Fibroblast of the aortic adventitia (primary cell): ENCODE results near the gene POU5F1. TPM values are rescaled to one million over a fixed set of nuclear protein-coding genes. Genes with fewer than 3 reads are reported as not detected.
A peak's percentile ranks its signal among the peaks of the same experiment; 100 is the strongest.

Source experiments
- DNase-seq: peaks from one replicate; pipeline ENCODE4 v3.0.0-alpha.2; 2010; ENCODE audit warnings: low read depth
- H3K4me3 ChIP-seq: 2 replicates; pipeline ENCODE4 v1.5.1; 2011; ENCODE audit warnings: low read depth, mild to moderate bottlenecking, control low read depth, low read length, moderate library complexity
- total RNA-seq: library from RNA; depleted of rRNA; stranded (reverse); fragments of >200 nt; gene quantifications from 2 replicates; pipeline ENCODE4 v1.2.3, GENCODE V29; 2012; ENCODE audit warnings: low replicate concordance
- TF ChIP-seq, protein P1 (sequence below): IDR thresholded peaks from 2 replicates; pipeline ENCODE4 v1.5.1; 2011; ENCODE audit warnings: mild to moderate bottlenecking, low read length, control low read depth, inconsistent platforms; ENCODE audit not compliant: insufficient read depth

Gene POU5F1
- total RNA-seq, 1 donor = not detected

DNA sequence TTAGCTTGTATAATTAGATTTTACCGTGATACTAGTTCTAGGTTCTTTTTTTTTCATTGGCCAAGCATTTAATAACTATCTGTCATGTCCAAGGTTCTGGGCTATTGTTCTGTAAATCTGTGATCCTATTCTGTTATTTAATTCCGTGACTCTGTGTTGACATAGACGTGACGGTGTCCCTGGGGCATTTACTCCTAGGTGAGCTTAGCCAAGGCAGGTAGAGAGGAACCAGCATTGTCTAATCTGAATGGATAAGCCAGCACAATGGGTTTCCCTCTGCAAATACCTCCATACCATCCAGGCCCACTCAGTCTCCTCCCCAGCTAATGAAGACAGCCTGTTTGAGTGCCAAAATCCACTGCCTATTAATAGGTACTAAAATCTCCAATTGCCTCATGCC, 41.4 kb downstream of the POU5F1 start:
- TF ChIP-seq, protein P1, sequence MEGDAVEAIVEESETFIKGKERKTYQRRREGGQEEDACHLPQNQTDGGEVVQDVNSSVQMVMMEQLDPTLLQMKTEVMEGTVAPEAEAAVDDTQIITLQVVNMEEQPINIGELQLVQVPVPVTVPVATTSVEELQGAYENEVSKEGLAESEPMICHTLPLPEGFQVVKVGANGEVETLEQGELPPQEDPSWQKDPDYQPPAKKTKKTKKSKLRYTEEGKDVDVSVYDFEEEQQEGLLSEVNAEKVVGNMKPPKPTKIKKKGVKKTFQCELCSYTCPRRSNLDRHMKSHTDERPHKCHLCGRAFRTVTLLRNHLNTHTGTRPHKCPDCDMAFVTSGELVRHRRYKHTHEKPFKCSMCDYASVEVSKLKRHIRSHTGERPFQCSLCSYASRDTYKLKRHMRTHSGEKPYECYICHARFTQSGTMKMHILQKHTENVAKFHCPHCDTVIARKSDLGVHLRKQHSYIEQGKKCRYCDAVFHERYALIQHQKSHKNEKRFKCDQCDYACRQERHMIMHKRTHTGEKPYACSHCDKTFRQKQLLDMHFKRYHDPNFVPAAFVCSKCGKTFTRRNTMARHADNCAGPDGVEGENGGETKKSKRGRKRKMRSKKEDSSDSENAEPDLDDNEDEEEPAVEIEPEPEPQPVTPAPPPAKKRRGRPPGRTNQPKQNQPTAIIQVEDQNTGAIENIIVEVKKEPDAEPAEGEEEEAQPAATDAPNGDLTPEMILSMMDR = no peak
- DNase-seq = no peak

DNA sequence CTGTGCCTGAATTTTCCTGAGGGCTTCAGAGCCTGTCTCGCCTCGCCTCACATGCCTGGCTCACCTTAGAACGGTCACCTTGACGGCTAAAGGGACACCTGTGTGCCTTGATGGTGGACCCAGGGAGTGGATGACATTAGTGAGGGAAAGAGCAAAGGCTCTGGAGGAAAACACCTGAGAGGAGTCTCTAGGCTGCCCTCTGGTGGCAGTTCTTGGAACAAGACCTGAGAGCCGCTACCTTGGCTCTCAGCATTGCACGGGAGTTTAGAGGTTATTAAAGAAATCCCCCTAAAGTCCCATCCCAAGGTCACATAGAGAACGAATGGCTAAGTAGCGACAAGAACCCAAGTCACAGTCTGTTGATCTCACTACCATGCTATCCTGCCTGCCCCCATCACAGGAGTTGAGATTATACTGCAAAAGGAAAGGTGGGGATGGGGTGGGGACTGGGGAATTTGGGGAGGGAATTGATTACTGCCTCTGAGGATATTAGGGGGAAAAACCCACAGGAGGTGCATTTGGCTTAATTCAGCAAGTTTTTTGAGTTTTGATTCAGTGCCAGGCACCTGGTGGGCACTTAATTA, 42.3 kb downstream of the POU5F1 start:
- TF ChIP-seq, protein P1 = peak; percentile 87
- no peak overlapping the region for H3K4me3 ChIP-seq
- peak; percentile 49 for DNase-seq

More for the DNA sequence above, 41.4 kb downstream of the POU5F1 start:
- H3K4me3 ChIP-seq = no peak overlapping the region

DNA sequence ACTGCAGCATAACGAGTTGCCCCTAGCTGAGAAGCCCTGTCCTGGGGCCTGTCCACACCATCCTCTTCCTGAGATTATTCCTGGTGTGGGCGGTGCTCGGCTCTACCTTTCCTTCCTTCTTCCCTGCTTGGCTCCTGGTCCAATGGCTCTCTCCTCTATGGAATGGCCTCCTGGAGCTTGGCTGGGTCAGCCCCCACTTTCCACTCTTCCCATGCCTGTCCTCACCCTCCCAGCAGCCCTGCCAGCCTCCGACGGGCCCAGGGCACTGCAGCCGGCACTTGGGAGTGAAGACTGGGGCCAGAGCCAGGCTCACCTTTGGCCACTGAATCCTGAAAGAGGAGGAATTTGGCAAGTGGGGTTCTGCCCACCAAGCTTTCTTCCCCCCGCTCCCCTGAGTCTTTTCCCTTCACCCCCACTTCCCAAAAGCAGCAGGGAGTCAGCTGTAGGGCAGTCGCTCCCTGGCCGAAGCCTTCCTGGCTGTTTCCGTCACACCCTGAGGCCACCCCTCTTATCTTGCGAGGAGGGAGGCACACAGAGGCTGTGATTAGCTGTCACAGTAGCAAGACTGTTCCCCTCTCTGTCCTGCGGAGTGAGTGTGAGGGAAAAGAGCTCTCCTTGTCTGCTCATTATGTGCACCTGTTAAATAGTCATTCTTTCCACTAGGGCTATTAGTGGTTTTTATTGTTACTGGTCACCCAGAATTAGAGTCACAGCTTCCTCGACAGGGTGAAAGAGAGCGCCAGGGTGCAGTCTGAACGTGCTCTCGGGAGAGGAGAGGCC, 43.9 kb downstream of the POU5F1 start:
- H3K4me3 ChIP-seq = no peak overlapping the region
- DNase-seq = no peak
- TF ChIP-seq, protein P1 = no peak

DNA sequence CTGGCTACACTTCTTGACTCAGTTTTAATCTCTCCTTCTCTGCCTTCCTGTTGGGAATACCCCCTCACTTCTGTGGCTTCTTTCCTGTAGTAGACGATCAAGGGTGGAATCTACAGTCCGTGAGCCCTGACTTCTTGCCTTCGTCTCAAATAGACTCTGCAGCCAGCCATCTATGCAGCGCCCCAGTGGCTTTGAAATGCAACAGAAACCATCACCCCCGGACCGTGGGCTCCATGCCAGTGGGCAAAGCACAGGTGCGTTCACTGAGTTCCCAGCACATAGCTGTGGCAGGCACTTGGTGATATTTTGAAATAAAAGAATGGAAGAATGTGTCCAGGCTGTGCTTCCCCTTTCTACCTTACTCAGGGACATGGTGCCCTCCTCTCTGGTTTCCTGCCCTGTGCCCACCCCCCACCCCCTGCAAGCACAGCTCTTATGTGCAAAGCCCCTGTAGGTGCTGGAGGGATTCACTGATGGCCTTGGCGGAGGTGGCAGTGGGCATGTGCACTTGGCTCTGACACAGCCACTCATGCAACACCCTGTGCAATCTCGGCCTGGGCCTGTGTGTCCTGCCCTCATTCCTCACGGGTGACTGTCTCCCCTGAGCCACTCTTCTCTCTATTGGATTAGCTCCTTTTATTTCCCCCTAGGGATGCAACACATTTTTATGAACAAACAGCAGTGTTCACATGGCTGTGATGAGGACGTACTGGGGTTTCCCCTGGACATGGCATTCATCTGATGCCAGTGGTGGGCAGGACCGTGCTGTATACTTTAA, 44.7 kb downstream of the POU5F1 start:
- peak; percentile 52 for DNase-seq
- no peak overlapping the region for H3K4me3 ChIP-seq
- TF ChIP-seq, protein P1 = no peak

DNA sequence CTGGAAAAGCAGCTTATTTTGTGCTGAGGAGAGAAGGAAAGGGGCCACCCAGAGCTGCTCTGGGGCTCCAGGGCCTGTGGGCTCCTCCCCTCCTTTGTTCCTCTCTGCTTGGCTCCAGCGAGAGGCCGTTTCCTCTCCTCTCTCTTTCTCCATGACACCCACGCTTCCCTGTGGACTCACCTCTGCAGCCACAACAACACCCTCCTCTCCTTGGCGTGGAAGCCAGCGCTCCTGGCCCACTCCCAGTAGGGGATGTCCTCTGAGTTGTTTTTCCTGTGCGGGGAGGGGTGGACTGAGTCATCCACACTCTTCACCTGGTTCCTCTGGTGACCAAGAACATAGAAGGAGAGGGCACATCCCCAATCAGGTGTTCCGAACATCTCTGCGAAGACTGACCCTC, 45.3 kb downstream of the POU5F1 start:
- peak; percentile 56 for DNase-seq
- no peak overlapping the region for H3K4me3 ChIP-seq
- TF ChIP-seq, protein P1 = no peak

DNA sequence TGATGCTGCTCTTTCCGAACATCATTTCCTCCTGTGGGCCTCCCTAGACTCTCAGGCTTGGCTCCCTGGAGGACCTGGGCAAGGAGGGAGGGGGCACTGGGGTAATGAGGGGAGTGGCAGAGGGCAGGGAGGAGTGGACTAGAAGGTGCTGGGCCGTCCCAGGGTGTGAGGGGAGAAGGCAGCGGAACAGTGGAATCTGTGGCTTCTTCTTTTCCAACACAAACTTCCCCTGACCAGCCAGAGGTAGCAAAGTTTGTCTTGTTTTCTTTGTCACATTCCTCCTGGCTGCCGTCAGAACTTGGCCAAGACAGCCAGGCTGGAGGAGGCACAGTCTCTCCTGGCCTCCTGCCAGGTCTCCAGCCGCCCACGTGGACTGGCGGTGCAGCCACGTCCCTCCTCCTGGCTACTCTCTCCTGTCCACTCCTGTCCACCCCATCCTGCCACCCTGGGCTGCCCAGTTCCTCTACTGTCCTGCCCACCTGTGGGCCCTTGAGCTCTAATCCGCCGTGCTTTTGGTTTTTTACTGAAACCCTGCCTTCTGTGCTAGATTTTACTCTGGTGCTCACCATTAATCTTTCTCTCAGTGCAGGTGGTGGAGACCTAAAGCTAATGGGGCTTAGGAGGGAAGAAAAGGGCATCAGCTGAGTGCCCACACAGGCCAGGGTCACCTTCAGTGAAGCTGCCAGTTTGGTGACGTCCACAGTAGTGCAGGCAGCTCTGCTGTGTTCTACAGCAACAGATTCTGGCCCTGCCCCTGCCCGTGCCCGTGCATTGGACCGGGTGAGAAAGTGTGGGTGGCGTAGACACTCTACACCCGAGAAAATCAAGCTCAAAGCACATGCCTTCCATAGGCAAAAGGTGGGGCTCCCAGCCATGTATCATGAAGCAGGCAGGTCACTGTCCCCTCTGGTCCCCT, 47.4 kb downstream of the POU5F1 start:
- TF ChIP-seq, protein P1 = no peak
- H3K4me3 ChIP-seq = no peak overlapping the region
- DNase-seq = peak; percentile 88
